Islet of Langerhans (tissue), 1 donor: ENCODE data around the gene TTC16.

Experiments
- FAIRE-seq: peaks from one replicate; lab custom pipeline; 2011; peaks lifted over from hg19 to GRCh38; lab: Jason Lieb, UNC

Gene TTC16, protein sequence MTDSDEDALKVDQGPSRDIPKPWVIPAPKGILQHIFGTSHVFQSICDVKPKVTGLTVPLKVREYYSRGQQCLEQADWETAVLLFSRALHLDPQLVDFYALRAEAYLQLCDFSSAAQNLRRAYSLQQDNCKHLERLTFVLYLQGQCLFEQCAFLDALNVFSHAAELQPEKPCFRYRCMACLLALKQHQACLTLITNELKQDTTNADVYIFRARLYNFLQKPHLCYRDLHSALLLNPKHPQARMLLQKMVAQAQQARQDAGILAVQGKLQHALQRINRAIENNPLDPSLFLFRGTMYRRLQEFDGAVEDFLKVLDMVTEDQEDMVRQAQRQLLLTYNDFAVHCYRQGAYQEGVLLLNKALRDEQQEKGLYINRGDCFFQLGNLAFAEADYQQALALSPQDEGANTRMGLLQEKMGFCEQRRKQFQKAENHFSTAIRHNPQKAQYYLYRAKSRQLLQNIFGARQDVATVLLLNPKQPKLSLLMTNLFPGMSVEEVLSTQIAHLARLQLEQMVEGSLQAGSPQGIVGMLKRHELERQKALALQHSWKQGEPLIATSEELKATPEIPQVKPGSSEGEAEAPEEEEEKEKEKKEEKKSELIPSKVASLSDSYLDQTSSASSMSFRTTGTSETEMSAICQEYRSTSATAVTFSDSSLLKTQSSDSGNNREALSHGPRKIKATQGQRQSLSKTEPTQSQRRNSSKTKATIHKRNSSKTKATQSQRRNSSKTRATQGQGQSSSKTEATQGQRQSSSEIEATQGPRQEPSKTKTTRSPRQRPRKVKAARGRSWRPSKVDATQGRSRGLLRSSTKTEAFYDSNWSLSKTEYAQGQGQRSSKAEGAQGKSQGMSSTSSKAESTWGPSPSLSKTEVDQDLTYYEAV

DNA sequence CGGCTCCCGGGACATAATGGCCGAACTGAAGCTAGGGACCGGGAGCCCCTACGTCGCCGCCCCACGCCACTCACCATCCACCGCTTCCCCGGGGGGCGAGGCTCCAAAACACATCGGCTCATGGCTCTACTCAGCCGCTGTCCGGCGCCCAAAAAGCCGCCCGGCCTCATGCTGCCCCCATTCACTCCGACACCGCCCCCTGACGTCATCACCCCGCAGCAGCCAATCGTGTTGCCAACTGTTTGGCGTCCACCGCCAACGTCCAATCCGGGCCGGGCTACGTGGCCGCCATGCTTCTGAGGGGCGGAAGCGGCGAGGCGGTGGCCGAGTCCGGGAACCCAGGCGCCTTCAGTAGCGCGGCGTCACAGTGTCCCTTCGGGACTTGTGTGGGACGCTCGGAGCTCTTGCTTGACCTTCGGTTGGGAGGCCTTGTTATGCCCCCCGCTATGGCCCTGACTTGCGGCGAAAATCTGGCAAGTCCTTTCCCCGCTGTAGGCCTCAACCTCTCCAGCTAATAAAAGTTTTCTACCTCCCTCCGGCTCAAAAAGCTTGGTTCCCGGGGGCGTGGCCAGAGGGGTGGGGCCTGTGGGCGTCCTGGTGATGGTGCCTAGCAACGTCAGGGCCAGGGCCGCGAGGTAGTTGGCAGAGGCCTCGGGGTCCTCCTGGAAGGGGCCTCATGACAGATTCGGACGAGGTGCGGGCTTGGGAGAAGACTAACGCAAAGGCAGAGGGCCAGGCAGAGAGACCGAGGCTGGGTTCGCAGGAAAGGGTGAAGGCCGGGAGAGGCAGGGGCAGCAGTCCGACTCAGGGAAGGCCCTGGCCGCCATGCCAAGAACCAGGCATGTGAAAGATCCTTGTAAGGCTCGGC, at the start of gene TTC16, which contains the start of gene PTRH1:
TTC16 (plus strand) TSS at position 610 of the 868 bp plus-strand sequence; CDS start at position 677, 67 bp downstream.
PTRH1 (minus strand) TSS at position 194 of the 868 bp plus-strand sequence; CDS start at position 170, 24 bp downstream.
- FAIRE-seq: peak; percentile 82

DNA sequence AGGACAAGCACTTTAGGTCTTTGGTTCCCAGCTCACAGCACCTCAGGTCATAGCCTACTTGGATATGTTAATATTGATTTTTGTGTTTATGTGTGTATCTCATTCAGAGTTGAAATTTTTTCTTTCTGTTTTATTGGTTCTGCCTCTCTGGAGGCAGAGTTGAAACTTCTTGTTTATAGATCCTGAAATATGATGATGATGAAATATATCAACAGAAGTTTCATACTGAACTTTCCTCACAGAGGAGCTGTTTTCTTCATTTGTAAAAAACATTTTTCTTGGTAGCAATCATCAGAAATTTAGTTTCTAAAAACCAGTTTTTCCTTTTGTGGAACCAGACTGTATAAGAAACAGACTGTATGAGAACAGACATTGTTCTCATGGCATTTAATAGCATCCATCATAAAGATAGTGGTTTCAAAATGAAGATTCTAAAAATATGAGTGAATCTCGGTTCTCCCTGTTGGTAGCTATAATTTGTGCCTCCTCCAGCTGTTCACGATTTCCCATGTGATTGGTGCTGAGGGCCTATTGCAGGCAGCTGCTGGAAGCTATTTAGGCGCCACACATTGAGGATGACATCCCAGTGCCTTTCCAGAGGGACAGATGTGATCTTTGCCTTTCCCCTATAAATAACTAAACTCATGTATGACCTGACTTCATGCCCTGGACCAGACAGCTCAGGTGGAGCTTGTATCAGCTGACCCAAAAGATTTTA, 48.6 kb upstream of the TTC16 start:
- no peak for FAIRE-seq

DNA sequence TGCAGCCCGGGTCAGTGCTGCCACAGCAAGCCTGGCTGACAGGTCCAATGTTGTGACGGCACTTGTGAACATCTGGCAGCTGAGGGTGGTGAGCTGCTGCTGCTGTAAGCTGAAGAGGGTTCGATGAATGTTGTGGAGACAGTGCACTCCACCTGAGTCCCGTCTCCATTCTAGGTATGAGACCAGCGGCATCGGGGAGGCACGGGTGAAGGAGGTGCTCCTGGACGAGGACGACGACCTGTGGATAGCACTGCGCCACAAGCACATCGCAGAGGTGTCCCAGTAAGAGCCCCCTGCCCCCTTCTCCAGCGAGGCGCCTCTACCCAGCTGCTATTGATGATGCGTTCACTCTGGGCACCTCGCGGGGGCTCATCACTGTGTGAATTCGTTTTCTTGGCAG, 48.0 kb upstream of the TTC16 start:
- no peak for FAIRE-seq

DNA sequence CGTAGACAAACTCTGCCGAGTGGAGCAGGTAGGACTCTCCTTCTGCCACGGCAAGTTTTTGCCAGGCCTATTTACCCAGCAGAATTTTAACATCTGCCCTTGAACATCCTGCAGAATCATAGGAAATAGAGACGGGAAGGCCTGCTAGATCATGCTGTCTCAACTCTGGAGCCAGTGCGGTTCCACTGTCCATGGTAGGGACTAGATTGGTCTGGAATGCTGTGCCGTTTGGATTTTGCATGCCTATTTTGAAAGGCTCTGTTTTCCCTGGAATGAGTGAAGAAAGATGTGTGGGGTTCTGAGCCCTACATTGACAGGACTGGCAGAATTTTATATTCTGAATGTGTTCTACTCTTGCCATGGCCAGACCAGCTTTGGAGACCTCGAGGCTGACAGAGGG, 42.6 kb upstream of the TTC16 start:
- no peak for FAIRE-seq

DNA sequence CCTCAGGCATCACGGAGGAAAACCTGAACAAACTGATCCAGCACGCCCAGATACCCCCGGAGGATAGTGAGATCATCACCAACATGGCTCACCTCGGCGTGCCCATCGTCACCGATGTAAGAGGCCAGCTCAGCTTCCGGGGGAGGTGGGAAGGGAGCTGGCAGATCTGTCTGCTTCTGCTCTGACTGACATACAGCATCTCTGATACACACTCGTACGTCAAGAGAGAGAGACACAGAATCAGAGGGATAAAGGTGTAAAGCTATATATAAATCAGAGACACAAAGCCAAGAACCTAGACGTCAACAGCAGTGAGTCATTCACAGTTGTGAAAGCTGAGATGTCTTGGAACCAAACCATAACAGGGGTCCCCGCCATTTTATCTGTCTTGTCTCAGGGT, 39.2 kb upstream of the TTC16 start:
- no peak for FAIRE-seq

DNA sequence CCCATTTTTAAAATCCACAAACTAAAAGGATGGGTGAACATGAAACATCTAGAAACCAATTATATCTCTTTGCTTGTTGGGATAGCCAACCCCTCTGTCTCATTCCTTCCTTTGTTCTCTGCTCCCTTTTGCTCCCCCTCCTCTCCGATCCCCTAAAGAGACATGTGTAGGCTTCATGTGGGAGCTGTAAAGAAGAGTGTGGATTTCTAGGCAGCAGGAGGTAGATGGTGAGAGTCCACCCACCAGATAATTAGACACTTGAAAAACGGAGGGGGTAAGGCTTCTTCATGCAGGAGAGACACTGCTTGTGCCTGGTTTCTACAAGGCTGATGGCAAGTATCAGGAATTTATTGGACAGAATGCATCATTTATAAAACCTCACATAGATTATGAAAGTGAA, 36.4 kb upstream of the TTC16 start:
- no peak for FAIRE-seq

DNA sequence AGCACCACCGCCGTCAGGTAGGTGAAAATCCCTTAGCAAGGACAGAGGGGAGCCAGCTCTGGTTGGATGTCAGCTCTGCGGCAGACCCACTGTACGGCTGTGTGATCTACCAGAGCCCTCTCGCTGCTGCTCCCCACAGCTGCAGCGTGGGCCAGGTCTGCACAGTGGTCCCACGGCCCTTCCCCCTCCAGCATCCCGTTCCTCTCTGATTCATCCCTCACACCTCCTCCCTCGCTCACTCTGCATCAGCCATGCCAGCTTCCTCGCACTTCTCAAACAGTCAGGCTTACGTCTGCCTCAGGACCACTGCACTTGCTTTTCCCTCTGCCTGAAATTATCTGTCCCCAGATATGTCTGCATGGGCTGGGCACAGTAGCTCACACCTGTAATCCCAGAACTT, 35.7 kb upstream of the TTC16 start:
- no peak for FAIRE-seq

DNA sequence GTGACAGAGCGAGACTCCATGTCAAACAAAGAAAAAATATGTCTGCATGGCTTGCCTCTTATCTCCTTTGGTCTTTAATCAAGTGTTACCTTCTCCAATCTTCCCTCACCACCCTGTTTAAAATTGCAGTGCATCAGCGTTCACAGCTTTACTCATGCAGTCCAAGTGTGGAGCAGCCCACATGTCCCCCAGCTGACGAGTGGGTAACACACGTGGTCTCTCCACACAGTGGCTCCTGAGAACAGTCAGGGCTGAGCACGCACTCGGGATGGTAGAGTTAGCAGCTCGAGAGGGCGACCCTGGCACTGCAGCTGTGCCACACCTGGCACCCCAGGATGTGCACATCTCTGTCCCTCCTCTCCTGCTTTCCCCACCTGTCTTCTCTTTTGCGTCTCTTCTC, 35.0 kb upstream of the TTC16 start:
- FAIRE-seq: no peak

DNA sequence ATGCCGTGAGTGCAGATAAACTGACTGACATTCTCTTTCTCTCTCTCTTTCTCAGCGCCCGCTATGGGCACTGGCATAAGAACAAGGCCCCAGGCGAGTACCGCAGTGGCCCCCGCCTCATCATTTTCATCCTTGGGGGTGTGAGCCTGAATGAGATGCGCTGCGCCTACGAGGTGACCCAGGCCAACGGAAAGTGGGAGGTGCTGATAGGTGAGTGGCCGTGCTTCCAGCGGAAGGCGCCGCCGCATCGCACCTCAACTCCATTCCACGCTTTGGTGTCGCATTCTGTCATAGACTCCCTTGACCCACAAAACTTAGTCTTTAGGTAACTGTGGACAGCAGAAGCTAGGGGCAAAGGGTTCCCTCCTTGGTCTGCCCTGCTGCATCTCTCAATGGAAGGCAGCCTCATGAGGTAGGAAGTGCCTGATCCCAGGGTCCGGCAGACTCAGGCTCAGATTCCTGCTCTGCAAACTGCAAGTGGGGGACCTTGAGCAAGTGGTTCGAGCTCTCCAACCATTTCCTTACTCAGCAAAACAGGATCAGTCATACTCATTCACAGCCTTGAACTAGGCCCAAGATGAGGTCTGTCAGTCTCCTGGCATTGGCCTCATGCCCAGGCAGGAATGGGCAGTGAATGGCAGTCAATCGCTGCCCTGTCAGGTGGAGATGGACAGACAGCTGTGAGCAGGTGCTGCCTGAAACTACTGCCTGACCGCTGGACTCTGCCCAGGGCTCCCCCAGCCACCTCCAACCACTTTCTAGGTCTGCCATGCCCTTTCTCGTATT, 33.3 kb upstream of the TTC16 start:
- no peak for FAIRE-seq

DNA sequence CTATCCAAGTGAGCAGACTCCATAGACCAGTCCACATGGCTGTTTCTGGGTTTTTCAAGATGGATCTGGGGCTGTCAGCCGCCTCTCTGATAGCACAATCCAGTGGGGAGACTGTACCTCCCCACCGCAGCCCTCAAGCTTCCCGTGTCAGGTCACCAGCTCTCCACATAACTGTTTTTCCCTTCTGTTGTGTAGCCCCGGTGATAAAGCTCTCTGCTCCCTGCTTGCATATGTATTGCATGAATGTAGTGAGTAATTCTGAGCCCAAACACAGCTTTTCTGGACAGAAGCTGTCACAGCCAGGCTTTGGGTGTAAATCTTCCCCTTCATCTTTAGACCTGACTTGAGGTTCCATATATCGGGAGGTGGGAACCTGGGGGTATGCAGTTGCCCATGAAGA, 32.2 kb upstream of the TTC16 start:
- FAIRE-seq: no peak

DNA sequence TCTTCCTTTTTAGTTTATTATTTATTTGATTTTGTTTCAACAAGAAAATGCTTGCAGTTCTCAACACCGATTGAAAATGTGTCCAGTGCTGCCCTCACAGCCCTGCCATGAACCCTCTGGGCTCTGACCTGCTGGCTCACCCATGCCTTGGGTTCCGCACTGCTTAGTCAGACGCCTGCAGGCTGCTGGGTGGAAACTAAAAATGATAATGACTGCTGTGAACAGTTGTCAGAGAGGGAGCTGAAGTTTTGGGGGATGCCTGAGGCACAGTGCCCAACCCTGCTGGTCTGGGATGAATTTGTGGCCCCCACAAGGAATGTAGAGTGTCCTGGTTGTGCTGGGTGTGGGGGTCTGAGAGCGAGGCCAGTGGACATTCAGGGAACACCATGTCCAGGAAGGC, 31.3 kb upstream of the TTC16 start:
- no peak for FAIRE-seq

DNA sequence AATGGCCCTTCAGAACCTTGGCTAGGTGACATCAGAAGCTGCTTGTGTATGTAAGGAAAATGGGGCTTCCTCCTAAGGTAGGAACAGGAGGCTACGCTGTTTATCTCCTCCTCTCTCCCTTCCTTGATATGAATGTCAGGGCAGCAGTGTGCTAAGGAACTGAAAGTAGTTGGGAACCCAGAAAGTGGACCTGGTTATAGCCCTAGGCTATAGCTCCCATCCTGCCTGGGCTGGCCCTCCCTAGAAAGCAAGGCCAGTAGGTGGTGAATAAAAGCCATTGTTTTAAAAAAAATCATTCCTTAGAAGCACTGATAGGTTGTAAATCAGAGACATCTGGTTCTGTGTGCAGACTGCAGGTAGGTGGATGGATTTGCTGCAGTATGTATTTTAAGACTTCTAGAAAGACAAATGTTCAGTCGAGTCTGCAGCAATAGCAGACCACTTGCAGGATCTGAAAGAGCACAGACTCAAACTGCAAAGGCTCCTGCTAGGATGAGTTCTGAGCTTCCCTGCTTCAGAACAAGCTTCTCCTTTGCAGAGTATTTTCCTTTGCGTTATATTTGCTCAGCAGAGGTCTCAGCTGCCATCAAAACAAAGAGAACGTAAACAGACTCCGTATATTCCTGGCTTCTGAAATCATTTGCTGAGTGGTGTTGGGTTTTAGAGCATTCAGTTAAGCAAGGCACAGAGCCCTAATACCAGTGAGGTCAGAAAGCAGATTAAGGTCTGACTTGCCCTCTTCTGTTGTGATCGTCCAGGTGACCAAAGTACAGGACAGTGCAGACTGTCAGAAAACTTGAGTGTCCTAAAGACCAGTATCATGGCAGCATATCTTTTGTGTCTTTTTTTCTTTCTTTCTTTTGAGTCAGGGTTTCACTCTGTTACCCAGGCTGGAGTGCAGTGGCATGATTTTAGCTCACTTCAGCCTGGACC, 29.2 kb upstream of the TTC16 start:
- FAIRE-seq: no peak

DNA sequence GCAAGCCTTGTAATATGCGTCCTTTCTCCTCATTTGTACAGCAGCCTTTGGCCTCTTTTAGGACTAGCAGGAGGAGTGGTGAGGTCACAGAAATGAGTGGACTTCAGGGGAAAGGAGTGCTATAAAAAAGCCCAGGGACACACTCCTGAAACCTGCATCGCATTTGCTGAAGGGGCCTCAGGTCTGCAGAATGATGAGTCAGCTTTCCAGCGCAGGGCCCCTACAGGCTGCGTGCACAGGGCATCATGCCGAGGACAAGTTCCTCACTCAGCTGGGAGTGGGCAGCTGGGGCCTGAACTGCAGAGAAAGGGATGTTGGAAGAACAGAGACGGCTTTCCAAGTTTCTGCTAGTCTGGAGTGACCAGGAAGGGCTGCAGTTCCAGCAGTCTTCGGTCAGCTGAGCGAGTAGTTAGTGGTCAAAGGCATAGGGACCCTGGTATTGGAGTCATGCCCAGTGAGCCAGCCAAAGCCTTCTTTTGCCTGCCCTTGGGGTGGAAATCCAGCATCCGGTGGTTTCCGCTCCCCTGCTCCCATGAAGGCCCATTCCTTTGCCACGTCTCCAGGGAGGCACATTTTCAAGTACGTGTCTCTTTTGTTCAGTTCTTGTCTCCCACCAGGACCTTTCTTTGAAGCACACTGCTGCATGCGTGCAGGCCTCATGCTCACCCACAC, 26.4 kb upstream of the TTC16 start:
- FAIRE-seq: no peak

DNA sequence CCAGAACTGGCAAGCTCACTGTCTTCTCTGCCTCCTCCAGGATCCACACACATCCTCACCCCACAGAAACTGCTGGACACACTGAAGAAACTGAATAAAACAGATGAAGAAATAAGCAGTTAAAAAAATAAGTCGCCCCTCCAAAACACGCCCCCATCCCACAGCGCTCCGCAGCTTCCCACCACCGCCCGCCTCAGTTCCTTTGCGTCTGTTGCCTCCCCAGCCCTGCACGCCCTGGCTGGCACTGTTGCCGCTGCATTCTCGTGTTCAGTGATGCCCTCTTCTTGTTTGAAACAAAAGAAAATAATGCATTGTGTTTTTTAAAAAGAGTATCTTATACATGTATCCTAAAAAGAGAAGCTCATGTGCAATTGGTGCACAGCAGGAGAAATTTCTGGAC, 25.1 kb upstream of the TTC16 start:
- no peak for FAIRE-seq

DNA sequence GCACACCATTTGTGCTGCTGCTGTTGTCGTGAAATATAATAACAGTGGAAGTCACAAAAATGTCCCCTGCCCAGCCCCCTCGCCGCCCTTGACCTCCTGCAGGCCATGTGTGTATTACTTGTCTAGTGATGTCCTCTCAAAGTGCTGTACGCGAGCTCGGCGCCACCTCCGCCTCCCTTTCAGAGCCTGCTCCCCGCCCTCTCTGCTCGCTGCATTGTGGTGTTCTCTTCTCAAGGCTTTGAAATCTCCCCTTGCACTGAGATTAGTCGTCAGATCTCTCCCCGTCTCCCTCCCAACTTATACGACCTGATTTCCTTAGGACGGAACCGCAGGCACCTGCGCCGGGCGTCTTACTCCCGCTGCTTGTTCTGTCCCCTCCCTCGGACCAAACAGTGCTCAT, 23.8 kb upstream of the TTC16 start:
- no peak for FAIRE-seq

DNA sequence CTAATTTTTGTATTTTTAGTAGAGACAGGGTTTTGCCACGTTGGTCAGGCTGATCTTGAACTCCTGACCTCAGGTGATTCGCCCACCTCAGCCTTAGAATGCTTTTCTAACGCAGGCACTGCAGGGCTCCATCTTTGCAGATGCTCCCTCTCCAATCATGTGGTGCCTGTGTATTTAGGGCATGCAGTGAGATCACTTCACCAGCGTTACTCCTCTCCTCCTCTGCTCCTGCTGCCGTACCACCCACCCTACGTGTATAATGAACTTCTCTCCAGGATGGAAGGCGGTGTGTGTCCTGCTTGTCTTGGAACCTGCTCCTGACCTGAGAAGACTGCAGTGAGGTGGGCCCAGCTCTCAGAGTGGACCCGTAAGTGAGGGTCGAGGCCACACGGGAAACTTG, 22.7 kb upstream of the TTC16 start:
- FAIRE-seq: no peak

DNA sequence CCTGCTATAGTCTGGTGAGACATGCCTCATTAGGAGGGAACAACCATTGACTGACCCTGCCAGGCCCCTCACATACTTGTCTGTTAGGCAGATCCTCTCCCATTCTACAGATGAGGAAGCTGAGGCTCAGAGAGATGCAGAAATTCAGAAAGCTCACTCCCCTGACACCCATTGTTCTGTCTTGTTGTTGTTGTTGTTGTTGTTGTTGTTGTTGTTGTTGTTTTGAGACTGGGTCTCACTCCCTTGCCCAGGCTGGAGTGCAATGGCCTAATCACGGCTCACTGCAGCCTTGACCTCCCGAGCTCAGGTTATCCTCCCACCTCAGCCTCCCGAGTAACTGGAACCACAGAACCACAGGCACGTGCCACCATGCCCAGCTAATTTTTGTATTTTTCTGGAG, 22.2 kb upstream of the TTC16 start:
- FAIRE-seq: no peak

DNA sequence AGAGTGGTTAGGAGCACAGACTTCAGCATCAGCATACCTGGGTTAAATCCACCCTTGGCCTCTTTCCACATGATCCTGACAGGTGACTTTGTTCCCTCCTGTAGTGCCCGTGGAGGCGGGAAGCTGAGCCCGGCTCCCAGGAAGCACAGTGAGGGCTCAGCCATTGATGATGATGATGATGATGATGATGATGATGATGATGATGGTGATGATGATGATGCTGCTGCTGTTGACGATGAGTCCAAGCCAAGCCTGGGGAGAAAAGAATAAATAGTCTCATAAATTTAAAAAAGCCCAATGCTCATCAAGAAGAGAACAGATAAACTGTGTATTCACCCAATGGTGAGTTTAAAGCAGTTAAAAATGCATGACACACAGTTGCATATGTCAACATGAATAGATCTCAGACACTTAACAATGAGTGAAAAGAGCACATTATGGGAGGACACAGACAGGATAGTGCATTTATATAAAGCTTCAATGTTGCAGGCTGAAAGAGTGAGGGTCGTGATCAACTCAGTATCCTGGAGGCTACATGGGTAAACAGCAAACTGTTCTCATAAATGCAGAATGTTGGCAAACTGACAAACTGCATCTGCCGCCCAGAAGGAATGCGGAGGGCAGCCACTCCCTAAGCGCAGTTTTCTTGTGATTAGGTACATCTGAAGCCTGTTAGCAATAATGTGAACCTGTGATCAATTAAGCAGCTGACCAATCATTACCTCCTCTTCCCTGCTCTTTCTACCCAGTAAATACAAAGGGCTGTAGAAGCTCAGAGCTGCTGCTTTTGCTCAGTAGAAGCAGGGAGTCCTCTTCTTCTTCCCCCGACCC, 20.8 kb upstream of the TTC16 start:
- no peak for FAIRE-seq
